ENCODE results near the gene VPS51. TPM values are rescaled to one million over a fixed set of nuclear protein-coding genes. Genes with fewer than 3 reads are reported as not detected.

Gene VPS51
- total and polyA plus RNA-seq, 2 of the 13 experiments (the other 11 are each of a cell fraction or from before 2014, with no cell fraction given): 76.3 to 90.6 TPM

- TF ChIP-seq PATZ1 (CRISPR knock-in tag; IDR thresholded peaks at IDR 0.05) (peak; percentile 69), ZNF740 (CRISPR knock-in tag; IDR thresholded peaks at IDR 0.05) (peak; percentile 96), GFI1 (CRISPR knock-in tag; IDR thresholded peaks at IDR 0.05; ENCODE audit: borderline replicate concordance) (peak; percentile 65), IKZF1 (IDR thresholded peaks at IDR 0.05) (no peak), ZHX1 (CRISPR knock-in tag; IDR thresholded peaks at IDR 0.05; ENCODE audit: low read depth) (no peak), ZBTB43 (CRISPR knock-in tag; conservative IDR thresholded peaks at IDR 0.05) (no peak; the same call in 1 of the 2 replicates), ZNF251 (CRISPR knock-in tag; IDR thresholded peaks at IDR 0.05) (no peak), ELF4 (CRISPR knock-in tag; IDR thresholded peaks at IDR 0.05; ENCODE audit: borderline replicate concordance) (peak; percentile 81; the same call in 1 of the 2 replicates), ZNF10 (CRISPR knock-in tag; IDR thresholded peaks at IDR 0.05; ENCODE audit: borderline replicate concordance, low read depth) (no peak), CREB3 (CRISPR knock-in tag; IDR thresholded peaks at IDR 0.05) (no peak), ZBTB21 (CRISPR knock-in tag; IDR thresholded peaks at IDR 0.05) (no peak), ZNF891 (CRISPR knock-in tag; IDR thresholded peaks at IDR 0.05) (peak; percentile 83; the same call in 1 of the 2 replicates), SMAD9 (CRISPR knock-in tag; IDR thresholded peaks at IDR 0.05) (no peak), MXD1 (CRISPR knock-in tag; IDR thresholded peaks at IDR 0.05) (peak; percentile 58), HIC2 (CRISPR knock-in tag; IDR thresholded peaks at IDR 0.05; ENCODE audit: low read depth) (no peak; the same call in 1 of the 2 replicates), HNRNPK (IDR thresholded peaks at IDR 0.05; ENCODE audit: low read depth, low read length, poor library complexity, severe bottlenecking) (no peak), TAF15 (IDR thresholded peaks at IDR 0.05; ENCODE audit: low read depth, low read length, poor library complexity, severe bottlenecking) (peak; percentile 82), CENPX (CRISPR knock-in tag; IDR thresholded peaks at IDR 0.05) (no peak)
These were observed at the start of gene VPS51 (continued) for GRCh38 chr11:65095974-65096806.
